ENCODE results near the gene INIP.
"Not testable (repeated sequence)": the region's sequence is repeated elsewhere in the genome, so short reads cannot be mapped to it uniquely, and the experiment has no call there.

The INIP gene

GRCh38 chr9:112734892-112735291 is 17.0 kb upstream of the INIP start:
- no peak for DNase-seq (ENCODE audit: low spot score)

- DNase-seq (ENCODE audit: low spot score): no peak
Observed at GRCh38 chr9:112731971-112732370, 14.1 kb upstream of the INIP start.

GRCh38 chr9:112728401-112728800 is 10.5 kb upstream of the INIP start:
- no peak for DNase-seq (ENCODE audit: low spot score)

- no peak for DNase-seq (ENCODE audit: low spot score)
Observed at GRCh38 chr9:112726428-112726827, 8.5 kb upstream of the INIP start.

- no peak for DNase-seq (ENCODE audit: low spot score)
Observed at GRCh38 chr9:112725961-112726360, 8.0 kb upstream of the INIP start.

- DNase-seq (ENCODE audit: low spot score): not testable (repeated sequence)
Observed at GRCh38 chr9:112722749-112723148, 4.8 kb upstream of the INIP start.

GRCh38 chr9:112720113-112720780 is 2.3 kb upstream of the INIP start:
- DNase-seq (ENCODE audit: low spot score): no peak

- DNase-seq (ENCODE audit: low spot score): no peak
Observed at GRCh38 chr9:112719696-112720095, 1.8 kb upstream of the INIP start.

GRCh38 chr9:112719241-112719691 is 1.3 kb upstream of the INIP start:
- peak; percentile 45 for DNase-seq (ENCODE audit: low spot score)

DNA sequence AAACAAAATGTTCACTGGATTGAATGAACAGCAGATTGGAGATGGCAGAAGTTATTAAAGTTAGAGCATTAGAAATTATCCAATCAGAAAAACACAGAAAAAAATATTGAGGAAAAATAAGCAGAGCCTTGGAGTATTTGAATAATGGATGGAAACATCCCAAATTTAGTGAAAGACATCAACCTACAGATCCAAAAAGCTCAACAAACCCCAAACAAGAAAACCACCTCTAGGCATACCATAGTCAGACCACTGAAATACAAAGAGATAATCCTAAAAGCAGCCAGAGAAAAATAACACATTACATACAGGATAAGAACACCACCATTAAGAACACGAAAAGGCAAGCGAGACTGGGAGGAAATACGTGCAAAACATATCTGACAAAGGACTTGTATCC is 5.2 kb downstream of the INIP start:
- no peak for DNase-seq (ENCODE audit: low spot score)

DNA sequence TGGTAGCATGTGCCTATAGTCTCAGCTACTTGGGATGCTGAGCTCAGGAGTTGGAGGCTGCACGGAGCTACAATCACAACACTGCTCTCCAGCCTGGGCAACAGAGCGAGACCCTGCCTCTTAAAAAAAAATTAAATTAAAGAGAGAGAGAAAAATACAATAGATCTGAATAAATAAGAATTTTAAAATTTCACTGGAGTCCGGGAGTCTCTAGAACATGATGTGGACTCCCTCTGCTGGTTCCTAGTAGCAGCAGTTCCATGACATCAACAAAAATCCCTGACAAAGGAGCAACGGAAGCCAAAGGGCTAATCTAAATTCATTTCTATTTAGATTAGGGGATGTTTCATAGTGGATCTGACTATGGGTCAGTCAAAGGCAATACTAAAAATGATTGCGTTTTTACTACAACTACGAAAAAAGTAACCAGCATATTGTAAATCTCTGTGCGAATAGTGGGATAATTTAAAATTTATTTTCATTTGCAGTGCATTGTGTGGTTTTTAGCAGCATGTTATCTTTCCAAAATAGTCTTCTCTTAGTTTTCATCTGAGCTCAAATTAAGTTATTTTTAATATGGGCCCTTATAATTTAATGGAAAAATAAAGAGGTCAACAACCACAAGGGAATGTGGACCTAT is 6.7 kb downstream of the INIP start:
- peak; percentile 44 for DNase-seq (ENCODE audit: low spot score)

DNA sequence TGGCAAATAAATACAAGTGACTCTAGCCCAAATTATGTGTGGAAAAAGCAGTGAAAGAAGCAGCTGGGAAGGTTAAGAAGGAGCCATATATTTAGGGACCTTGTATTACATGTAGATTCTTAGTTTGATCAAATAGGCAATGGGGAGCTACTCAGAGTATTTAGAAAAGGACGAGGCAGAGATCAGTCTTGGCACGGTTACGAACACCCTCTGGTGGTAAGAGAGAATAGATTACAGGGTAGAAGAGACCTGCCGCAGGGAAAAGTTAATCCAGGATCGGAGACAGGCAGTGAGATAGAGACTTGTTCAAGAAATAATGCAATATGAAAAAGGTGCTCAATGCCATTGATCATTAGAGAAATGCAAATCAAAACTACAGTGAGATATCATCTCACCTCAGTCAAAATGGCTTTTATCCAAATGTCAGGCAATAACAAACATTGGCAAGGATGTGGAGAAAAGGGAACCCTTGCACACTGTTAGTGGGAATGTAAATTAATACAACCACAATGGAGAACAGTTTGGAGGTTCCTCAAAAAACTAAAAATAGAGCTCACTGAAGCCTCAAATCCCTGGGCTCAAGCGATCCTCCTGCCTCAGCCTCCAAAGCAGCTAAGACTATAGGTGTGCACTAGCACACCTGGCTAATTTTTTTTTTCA is 12.0 kb downstream of the INIP start:
- DNase-seq (ENCODE audit: low spot score): peak; percentile 67

DNA sequence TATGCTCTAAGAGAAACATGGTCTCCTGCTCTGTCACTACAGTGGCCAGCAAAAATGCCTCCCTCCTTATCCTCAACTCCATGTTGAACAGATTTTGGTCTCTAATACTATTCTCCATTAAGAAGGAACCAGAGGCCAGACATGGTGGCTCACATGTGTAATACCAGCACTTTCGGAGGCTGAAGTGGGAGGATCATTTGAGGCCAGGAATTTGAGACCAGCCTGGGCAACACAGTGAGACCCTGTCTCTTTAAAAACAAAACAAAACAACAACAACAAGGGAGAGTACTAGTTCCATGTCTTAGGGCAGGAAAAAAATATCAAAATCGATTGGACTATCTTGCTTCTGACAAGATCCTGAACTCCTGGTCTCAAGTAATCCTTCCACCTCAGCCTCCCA is 14.6 kb downstream of the INIP start:
- no peak for DNase-seq (ENCODE audit: low spot score)

- DNase-seq (ENCODE audit: low spot score): no peak
Observed at GRCh38 chr9:112700085-112700484, 17.8 kb downstream of the INIP start.

GRCh38 chr9:112699230-112699629 is 18.7 kb downstream of the INIP start:
- DNase-seq (ENCODE audit: low spot score): no peak

DNA sequence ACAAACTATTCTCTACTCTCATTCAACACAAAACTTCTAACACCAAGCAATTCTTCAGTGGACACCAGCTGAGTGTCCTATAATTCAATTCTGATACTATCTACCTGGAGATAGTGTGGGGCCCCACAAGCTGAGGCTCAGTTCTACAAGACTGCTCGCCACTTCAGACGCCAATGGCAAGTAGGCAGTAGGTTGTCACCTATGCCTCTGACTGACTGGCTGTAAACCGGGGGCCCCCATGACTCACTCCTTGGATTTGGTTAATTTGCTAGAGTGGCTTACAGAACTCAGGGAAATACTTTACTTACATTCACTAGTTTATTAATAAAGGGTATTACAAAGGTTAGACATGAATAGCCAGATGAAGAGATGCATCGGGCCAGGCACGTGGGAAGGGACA is 21.5 kb downstream of the INIP start:
- no peak for DNase-seq (ENCODE audit: low spot score)

DNA sequence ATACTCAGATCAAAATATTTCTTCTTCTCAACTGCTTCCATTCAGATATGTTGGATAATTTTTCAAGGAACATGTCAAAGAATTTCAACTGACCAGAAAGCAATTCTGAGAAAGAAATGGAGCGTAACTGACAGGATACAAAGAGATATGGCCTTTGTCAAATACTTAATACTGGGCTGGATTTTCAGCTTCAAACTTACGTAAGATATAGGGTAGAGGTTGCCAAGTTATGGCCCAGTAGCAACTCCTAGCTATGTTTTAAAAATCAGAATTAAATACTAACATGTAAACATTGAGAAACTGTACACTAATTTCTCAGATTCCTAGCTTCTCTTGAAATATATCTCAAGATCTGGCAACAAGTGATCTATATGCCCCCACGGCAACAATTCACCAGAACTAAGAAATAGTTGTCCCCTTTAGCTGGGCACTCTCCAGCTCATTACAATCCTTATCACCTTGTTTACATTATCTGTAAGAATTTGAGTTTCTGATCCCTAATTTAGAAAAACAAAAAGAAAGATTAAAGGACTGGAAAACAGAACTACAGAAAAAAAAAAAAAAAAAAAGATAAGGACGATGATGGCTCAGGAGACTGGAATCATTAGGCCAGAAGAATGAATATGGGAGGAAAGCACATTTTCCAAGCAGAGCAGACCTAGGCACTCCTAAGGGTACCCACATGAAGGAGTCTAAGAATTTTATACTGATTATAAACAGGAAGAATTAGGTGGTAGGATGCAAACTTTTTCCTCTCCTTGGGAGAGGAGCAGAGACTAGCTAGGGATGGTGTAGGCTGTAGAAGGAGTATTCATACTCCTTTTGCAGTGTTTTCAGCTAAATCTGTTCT is 23.0 kb downstream of the INIP start:
- no peak for DNase-seq (ENCODE audit: low spot score)

GRCh38 chr9:112689161-112689740 is 28.7 kb downstream of the INIP start:
- DNase-seq (ENCODE audit: low spot score): no peak

DNA sequence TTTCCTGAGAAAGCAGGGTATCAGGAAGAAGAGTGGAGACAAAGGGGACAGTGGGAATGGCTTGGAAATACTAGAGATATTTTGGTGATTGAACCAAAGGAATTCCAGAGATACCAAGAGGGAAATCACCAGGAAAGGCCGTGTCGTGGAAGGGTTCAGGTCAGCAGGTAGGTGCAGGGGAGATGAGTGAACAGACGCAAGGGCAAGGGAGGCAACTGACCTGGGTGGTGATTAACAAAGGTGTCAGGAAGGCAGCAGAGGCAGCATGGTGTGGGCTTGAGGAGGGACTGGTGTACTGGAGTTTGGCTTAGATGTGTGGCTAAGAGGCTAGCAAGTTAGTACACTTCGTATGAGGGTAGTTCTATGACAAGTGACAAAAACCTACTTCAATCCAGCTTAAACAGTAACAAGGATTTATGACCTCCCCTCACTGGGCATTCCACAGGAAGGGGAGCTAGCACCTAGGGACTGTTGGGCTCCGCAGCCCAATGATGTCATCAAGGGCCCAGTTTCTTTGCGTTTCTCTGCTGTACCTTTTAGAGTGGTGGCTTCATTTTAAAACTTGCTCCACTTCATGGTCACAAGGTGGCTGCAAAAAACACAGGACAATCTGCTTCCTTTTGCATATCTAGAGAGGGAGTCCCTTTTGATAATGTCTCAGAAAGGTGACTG is 37.0 kb downstream of the INIP start:
- no peak for DNase-seq (ENCODE audit: low spot score)

GRCh38 chr9:112677040-112677439 is 40.9 kb downstream of the INIP start:
- DNase-seq (ENCODE audit: low spot score): no peak

DNA sequence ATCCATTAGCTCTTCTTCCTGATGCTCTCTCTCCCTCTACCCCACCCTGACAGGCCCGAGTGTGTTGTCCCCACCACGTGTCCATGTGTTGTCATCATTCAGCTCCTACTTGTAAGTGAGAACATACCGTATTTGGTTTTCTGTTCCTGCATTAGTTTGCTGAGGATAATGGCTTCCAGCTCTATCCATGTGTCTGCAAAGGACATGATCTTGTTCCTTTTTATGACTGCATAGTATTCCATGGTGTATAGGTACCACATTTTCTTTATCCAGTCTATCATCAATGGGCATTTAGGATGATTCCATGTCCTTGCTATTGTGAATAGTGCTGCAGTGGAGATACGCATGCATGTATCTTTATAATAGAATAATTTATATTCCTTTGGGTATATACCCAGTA is 44.7 kb downstream of the INIP start:
- DNase-seq (ENCODE audit: low spot score): not testable (repeated sequence)
